Heart left ventricle (tissue), 16 donors: ENCODE measurements around the gene RBM33. TPM values are rescaled to one million over a fixed set of nuclear protein-coding genes. Genes with fewer than 3 reads are reported as not detected.

Experiments used
- ATAC-seq, 4 donors: fragments of 200-7000 bp; cut with Tn5 transposase; one replicate each; pipeline ENCODE4 v1.9.1; 2020 to 2022; ENCODE audit warnings: moderate library complexity in 4 of 4, mild to moderate bottlenecking in 3 of 4, moderate number of reproducible peaks in 1 of 4
- DNase-seq, 5 donors: peaks; one replicate each; pipeline ENCODE4 v3.0.0-alpha.2; 2020
- H3K27ac ChIP-seq, 12 donors: fragments of 200-600 bp; sonication (generic) in 4 of 12; one replicate each; pipeline versions ENCODE4 v1.5.0 to v1.8.0; 2016 to 2022; ENCODE audit warnings: mild to moderate bottlenecking in 2 of 12
- H3K27me3 ChIP-seq, 9 donors: fragments of 200-600 bp; sonication (generic) in 2 of 9; one replicate each; pipeline versions ENCODE4 v1.5.1 to v1.8.0; 2016 to 2022; ENCODE audit warnings: mild to moderate bottlenecking in 3 of 9
- H3K36me3 ChIP-seq, 9 donors: fragments of 200-600 bp; sonication (generic) in 2 of 9; one replicate each; pipeline versions ENCODE4 v1.5.0 to v1.8.0; 2018 to 2022; ENCODE audit warnings: mild to moderate bottlenecking in 2 of 9
- H3K4me1 ChIP-seq, 12 donors: fragments of 200-600 bp; sonication (generic) in 4 of 12; one replicate each; pipeline versions ENCODE4 v1.5.0 to v1.8.0; 2016 to 2022; ENCODE audit warnings: mild to moderate bottlenecking in 3 of 12
- H3K4me3 ChIP-seq, 12 donors: fragments of 200-600 bp; sonication (generic) in 4 of 12; one replicate each; pipeline versions ENCODE4 v1.5.0 to v1.8.0; 2017 to 2022; ENCODE audit warnings: mild to moderate bottlenecking in 9 of 12, moderate library complexity in 4 of 12
- H3K9me3 ChIP-seq, 12 donors: fragments of 200-600 bp; sonication (generic) in 4 of 12; one replicate each; pipeline versions ENCODE4 v1.5.0 to v1.8.0; 2016 to 2022; ENCODE audit warnings: mild to moderate bottlenecking in 1 of 12
- CTCF ChIP-seq, 12 donors: fragments of 200-600 bp; sonication (generic) in 4 of 12; IDR thresholded peaks; one replicate each; pipeline versions ENCODE4 v1.5.0 to v1.8.0; 2018 to 2022; ENCODE audit warnings: antibody characterized with exemption in 12 of 12, mild to moderate bottlenecking in 5 of 12
- POLR2A ChIP-seq, 2 donors: fragments of 450-650 bp; IDR thresholded peaks; one replicate each; pipeline ENCODE4 v1.6.1; 2017; ENCODE audit warnings: antibody characterized with exemption in 2 of 2, mild to moderate bottlenecking in 2 of 2, moderate library complexity in 2 of 2
- WGBS, 4 donors: extraction: QIAGEN DNeasy Blood & Tissue Kit in 2 of 4; methylation state at CpG; one replicate each; pipeline versions ENCODE4 v1.1.5 to v1.1.7; 2013 to 2018; 5-methylcytosine and 5-hydroxymethylcytosine counted together
- intact Hi-C, 10 donors: fragments of 100-400 bp; cut with DNase I; formaldehyde crosslinking; loops; one replicate each; pipeline versions ENCODE4 v1.11.1 to v1.14.2; 2022
- polyA plus RNA-seq, 2 donors: library from polyadenylated mRNA; stranded (reverse); fragments of 200-250 nt; gene quantifications; one replicate each; pipeline ENCODE4 v1.2.3, GENCODE V29; 2013
- total RNA-seq, 9 donors: library from RNA; depleted of rRNA in 2 of 9; stranded (reverse); fragments of >200 nt in 2 of 9; fragmentation: NEBNext Ultra II Directional in 3 of 9; extraction: Animal tissue kit (Norgen Biotek cat#: 25700) in 3 of 9; gene quantifications; one replicate each; pipeline versions ENCODE4 v1.1.0 to v1.2.4, GENCODE V29; 2016 to 2023
- donor health status: ischemic (EF 13 %, LVEDD 7.1; RV severe dilation, severe dysfunction).
- donor health status: healthy with polysubstance abuse.
- donor health status: DM: no; HTN: yes; CAD: no.
- donor health status: DM: no; HTN: no; CAD: no.
- donor health status: ischemic (EF 25% LVEDD 6.9; RV normal size, moderate dysfunction).
- donor health status: ischemic (EF 25% LVEDD 5.7; RV mildly dilated, moderate dysfunction).
- donor health status: healthy.
- donor health status: DM: yes; HTN: yes; CAD: no.
- donor health status: ischemic (EF 35%, LVEDD 5.7; RV mildly dilated, moderate dysfunction).
- donor health status: nonischemic (EF 11% LVEDD 7.7; RV severe dilation, severe dysfunction).
- donor health status: DM: yes; HTN: yes; CAD: no.
- donor health status: PGD.
- donor health status: ischemic (EF 29% LVEDD 5.4; RV normal size, mild dysfunction).
- donor health status: nonischemic (EF 23%, LVEDD 6.1; RV moderate dilation, normal function).

Gene RBM33
- total and polyA plus RNA-seq, 11 donors, result 13.1 to 40.8 (median 30.2) TPM

- Histone ChIP-seq H3K27ac (no peak overlapping the region), H3K9me3 (no peaks in the 10 kb centered on the region), H3K36me3 (peaks cover 0 to 69% (median 57%) of the 10 kb centered on the region in 9 donors), H3K4me1 (peaks cover 0 to 47% (median 15%) of the 10 kb centered on the region in 12 donors), H3K27me3 (no peaks in the 10 kb centered on the region), H3K4me3 (no peak overlapping the region)
- intact Hi-C loops, result no loop called here
- ATAC-seq, result no peak
- WGBS, 4 donors, result 76 to 87% (median 85%) methylated on average over 2 of the region's 2 CpGs
- DNase-seq, result no peak
- no peak for TF ChIP-seq CTCF (IDR thresholded peaks at IDR 0.05)
- TF ChIP-seq POLR2A (IDR thresholded peaks at IDR 0.05), result no peak
These were observed 101.7 kb downstream of the RBM33 start for GRCh38 chr7:155746188-155746587.

- no peak for ATAC-seq
- Histone ChIP-seq H3K27ac (no peak overlapping the region), H3K36me3 (peaks cover 0 to 59% (median 47%) of the 10 kb centered on the region in 9 donors), H3K4me3 (no peak overlapping the region), H3K27me3 (no peaks in the 10 kb centered on the region), H3K4me1 (peaks cover 0 to 57% (median 22%) of the 10 kb centered on the region in 12 donors), H3K9me3 (no peaks in the 10 kb centered on the region)
- intact Hi-C loops, result no loop called here
- no peak for DNase-seq
- WGBS, 4 donors, result 82 to 96% (median 88%) methylated on average over 1 of the region's 1 CpG
- no peak for TF ChIP-seq POLR2A (IDR thresholded peaks at IDR 0.05)
- TF ChIP-seq CTCF (IDR thresholded peaks at IDR 0.05), result no peak
These were observed 102.7 kb downstream of the RBM33 start for GRCh38 chr7:155747209-155747608.

- Histone ChIP-seq H3K27ac (no peak overlapping the region), H3K36me3 (peaks cover 0 to 35% (median 23%) of the 10 kb centered on the region in 9 donors), H3K9me3 (no peaks in the 10 kb centered on the region), H3K4me1 (peaks cover 0 to 75% (median 44%) of the 10 kb centered on the region in 12 donors), H3K4me3 (no peak overlapping the region), H3K27me3 (no peaks in the 10 kb centered on the region)
- DNase-seq (no peak), ATAC-seq (no peak)
- intact Hi-C loops, result no loop called here
- 86 to 96% (median 88%) methylated on average over 3 of the region's 3 CpGs for WGBS, 4 donors
- no peak for TF ChIP-seq POLR2A (IDR thresholded peaks at IDR 0.05)
- no peak for TF ChIP-seq CTCF (IDR thresholded peaks at IDR 0.05)
These were observed 105.1 kb downstream of the RBM33 start for GRCh38 chr7:155749578-155749977.

GRCh38 chr7:155750255-155751125 lies 106.0 kb downstream of the RBM33 start:
- ATAC-seq (no peak), DNase-seq (no peak)
- H3K4me1 ChIP-seq, result peaks cover 0 to 84% (median 52%) of the 10 kb centered on the region in 12 donors
- no peaks in the 10 kb centered on the region for H3K9me3 ChIP-seq
- no peak overlapping the region for H3K27ac ChIP-seq
- TF ChIP-seq CTCF (IDR thresholded peaks at IDR 0.05), result no peak
- no peak for TF ChIP-seq POLR2A (IDR thresholded peaks at IDR 0.05)
- peaks cover 0 to 26% (median 14%) of the 10 kb centered on the region in 9 donors for H3K36me3 ChIP-seq
- H3K27me3 ChIP-seq, result no peaks in the 10 kb centered on the region
- intact Hi-C loops, result no loop called here
- H3K4me3 ChIP-seq, result no peak overlapping the region
- WGBS, 4 donors, result 82 to 86% (median 86%) methylated on average over 5 of the region's 5 CpGs
